Hepatocyte (in vitro differentiated cells): ENCODE measurements around the gene MAPKAP1. TPM values are rescaled to one million over a fixed set of nuclear protein-coding genes. Genes with fewer than 3 reads are reported as not detected.

Experiments
- DNase-seq: peaks from one replicate; pipeline ENCODE4 v3.0.0-alpha.2; 2016; ENCODE audit warnings: low spot score
- H2AFZ ChIP-seq: fragments of 200-600 bp; sonication (generic); 2 replicates; pipeline ENCODE4 v1.6.0; 2016; ENCODE audit warnings: antibody characterized with exemption, mild to moderate bottlenecking
- H3K27ac ChIP-seq: fragments of 200-600 bp; sonication (generic); 2 replicates; pipeline ENCODE4 v1.5.1; 2016; ENCODE audit warnings: mild to moderate bottlenecking
- H3K27me3 ChIP-seq: fragments of 200-600 bp; sonication (generic); 2 replicates; pipeline ENCODE4 v1.6.1; 2016
- H3K36me3 ChIP-seq: fragments of 200-600 bp; sonication (generic); replicated peaks from 2 replicates; pipeline ENCODE4 v1.5.1; 2016; ENCODE audit warnings: low read depth; ENCODE audit not compliant: insufficient read depth
- H3K4me1 ChIP-seq: fragments of 200-600 bp; sonication (generic); 2 replicates; pipeline ENCODE4 v1.5.1; 2016; ENCODE audit warnings: mild to moderate bottlenecking, moderate library complexity; ENCODE audit not compliant: insufficient read depth
- H3K4me2 ChIP-seq: fragments of 200-600 bp; sonication (generic); 2 replicates; pipeline ENCODE4 v1.6.0; 2016
- H3K4me3 ChIP-seq: fragments of 200-600 bp; sonication (generic); 2 replicates; pipeline ENCODE4 v1.5.1; 2016; ENCODE audit warnings: mild to moderate bottlenecking
- H3K79me2 ChIP-seq: fragments of 200-600 bp; sonication (generic); 2 replicates; pipeline ENCODE4 v1.6.0; 2017; ENCODE audit warnings: mild to moderate bottlenecking
- H3K9me2 ChIP-seq: fragments of 200-600 bp; sonication (generic); replicated peaks from 2 replicates; pipeline ENCODE4 v1.6.0; 2017; ENCODE audit warnings: mild to moderate bottlenecking; ENCODE audit not compliant: insufficient read depth
- H3K9me3 ChIP-seq: fragments of 200-600 bp; sonication (generic); 2 replicates; pipeline ENCODE4 v1.5.1; 2016; ENCODE audit warnings: low read depth, mild to moderate bottlenecking
- H4K20me1 ChIP-seq: fragments of 200-600 bp; sonication (generic); 2 replicates; pipeline ENCODE4 v1.6.0; 2016; ENCODE audit warnings: mild to moderate bottlenecking; ENCODE audit not compliant: insufficient read depth, poor library complexity, severe bottlenecking
- CTCF ChIP-seq: fragments of 200-600 bp; sonication (generic); IDR thresholded peaks from 2 replicates; pipeline ENCODE4 v1.5.1; 2016; ENCODE audit warnings: antibody characterized with exemption, mild to moderate bottlenecking; ENCODE audit not compliant: poor library complexity
- EZH2 ChIP-seq: fragments of 200-600 bp; sonication (generic); IDR thresholded peaks from 2 replicates; pipeline ENCODE4 v1.6.1; 2016; ENCODE audit warnings: antibody characterized with exemption, mild to moderate bottlenecking, borderline replicate concordance
- EZH2phosphoT487 ChIP-seq: fragments of 200-600 bp; sonication (generic); IDR thresholded peaks from one replicate; pipeline ENCODE4 v1.6.1; 2018; ENCODE audit warnings: antibody characterized with exemption, mild to moderate bottlenecking, low read depth, moderate library complexity; ENCODE audit not compliant: unreplicated experiment, severe bottlenecking
- WGBS: methylation state at CpG from one replicate; pipeline ENCODE4 v1.1.6; 2016; ENCODE audit warnings: low lambda C conversion rate; ENCODE audit errors: missing lambda C conversion rate; 5-methylcytosine and 5-hydroxymethylcytosine counted together
- polyA plus RNA-seq: library from polyadenylated mRNA; unstranded; fragments of >200 nt; fragmentation: Nextera tagmentation; extraction: Ambion mirVana; gene quantifications from 2 replicates; pipeline ENCODE4 v1.2.1, GENCODE V29; 2016
- total RNA-seq: library from RNA; depleted of rRNA; stranded (reverse); fragments of >200 nt; gene quantifications from 2 replicates; pipeline ENCODE4 v1.2.3, GENCODE V29; 2014

Gene MAPKAP1
- total and polyA plus RNA-seq, 2 experiments from 2014 or later: 74.5 to 79.4 TPM

GRCh38 chr9:125472926-125473701 is 233.9 kb downstream of the MAPKAP1 start:
- WGBS: 12% methylated on average over 11 of the region's 11 CpGs
- DNase-seq: peak; percentile 66
- peak overlapping the region; percentile 61 for H3K27ac ChIP-seq

GRCh38 chr9:125472562-125472925 is 234.5 kb downstream of the MAPKAP1 start:
- Histone ChIP-seq H3K79me2 (no peaks in the 10 kb centered on the region), H3K9me3 (no peaks in the 10 kb centered on the region), H2AFZ (no peak overlapping the region), H3K9me2 (no peaks in the 10 kb centered on the region), H4K20me1 (peaks cover 3% of the 10 kb centered on the region), H3K27me3 (no peaks in the 10 kb centered on the region), H3K36me3 (no peaks in the 10 kb centered on the region), H3K4me3 (no peak overlapping the region), H3K4me1 (peaks cover 20% of the 10 kb centered on the region), H3K27ac (peak overlapping the region; percentile 41), H3K4me2 (peak overlapping the region; percentile 42)
- 56% methylated on average over 4 of the region's 4 CpGs for WGBS
- DNase-seq: no peak
- TF ChIP-seq EZH2: no peak
- no peak for TF ChIP-seq CTCF
- TF ChIP-seq EZH2phosphoT487: no peak

More at GRCh38 chr9:125472926-125473701, 233.9 kb downstream of the MAPKAP1 start:
- H2AFZ ChIP-seq: no peak overlapping the region
- no peaks in the 10 kb centered on the region for H3K9me3 ChIP-seq
- peaks cover 3% of the 10 kb centered on the region for H4K20me1 ChIP-seq
- peak overlapping the region; percentile 42 for H3K4me2 ChIP-seq
- H3K4me1 ChIP-seq: peaks cover 20% of the 10 kb centered on the region
- H3K27me3 ChIP-seq: no peaks in the 10 kb centered on the region
- H3K4me3 ChIP-seq: no peak overlapping the region
- no peaks in the 10 kb centered on the region for H3K36me3 ChIP-seq
- TF ChIP-seq EZH2: no peak
- peak; percentile 5 for TF ChIP-seq CTCF
- H3K79me2 ChIP-seq: no peaks in the 10 kb centered on the region
- no peaks in the 10 kb centered on the region for H3K9me2 ChIP-seq

- no peak overlapping the region for H3K4me3 ChIP-seq
- H3K27ac ChIP-seq: no peak overlapping the region
- H4K20me1 ChIP-seq: peaks cover 3% of the 10 kb centered on the region
- WGBS: 81% methylated on average over 14 of the region's 14 CpGs
- H3K79me2 ChIP-seq: no peaks in the 10 kb centered on the region
- no peaks in the 10 kb centered on the region for H3K36me3 ChIP-seq
- H2AFZ ChIP-seq: no peak overlapping the region
- H3K27me3 ChIP-seq: no peaks in the 10 kb centered on the region
- H3K4me1 ChIP-seq: peaks cover 10% of the 10 kb centered on the region
- no peak for DNase-seq
- TF ChIP-seq EZH2 (no peak), CTCF (no peak), EZH2phosphoT487 (no peak)
- H3K9me2 ChIP-seq: no peaks in the 10 kb centered on the region
- no peaks in the 10 kb centered on the region for H3K9me3 ChIP-seq
- no peak overlapping the region for H3K4me2 ChIP-seq
These were observed 236.0 kb downstream of the MAPKAP1 start for GRCh38 chr9:125470767-125471580.
